GM21717 (cell line): ENCODE measurements around the gene ACY1.

Experiments
- ATAC-seq: cut with Tn5 transposase; IDR thresholded peaks from one replicate; pipeline ENCODE4 v1.9.1; 2021; ENCODE audit warnings: mild to moderate bottlenecking, moderate library complexity; ENCODE audit not compliant: unreplicated experiment

Gene ACY1

GRCh38 chr3:51945926-51946705, 37.2 kb upstream of the ACY1 start:
- ATAC-seq = no peak

- no peak for ATAC-seq
Measured at GRCh38 chr3:51946796-51947195, 36.5 kb upstream of the ACY1 start.

GRCh38 chr3:51947215-51947900, 36.0 kb upstream of the ACY1 start:
- ATAC-seq = no peak

GRCh38 chr3:51948016-51948580, 35.2 kb upstream of the ACY1 start:
- no peak for ATAC-seq

GRCh38 chr3:51949121-51949520, 34.2 kb upstream of the ACY1 start:
- ATAC-seq = no peak

- ATAC-seq = no peak
Measured at GRCh38 chr3:51950899-51951298, 32.4 kb upstream of the ACY1 start.

GRCh38 chr3:51953445-51953844, 29.9 kb upstream of the ACY1 start:
- ATAC-seq = no peak

- ATAC-seq = no peak
Measured at GRCh38 chr3:51954105-51954504, 29.2 kb upstream of the ACY1 start.

GRCh38 chr3:51954713-51955112, 28.6 kb upstream of the ACY1 start:
- no peak for ATAC-seq

- no peak for ATAC-seq
Measured at GRCh38 chr3:51955175-51955892, 28.0 kb upstream of the ACY1 start, which contains the start of gene GPR62. GPR62 (plus strand) TSS chr3:51955381; CDS start chr3:51955653, 272 bp downstream.

GRCh38 chr3:51955893-51956770, 27.2 kb upstream of the ACY1 start:
- no peak for ATAC-seq

GRCh38 chr3:51957520-51958205, 25.7 kb upstream of the ACY1 start:
- ATAC-seq = no peak

- ATAC-seq = no peak
Measured at GRCh38 chr3:51958603-51959521, 24.5 kb upstream of the ACY1 start.

- ATAC-seq = no peak
Measured at GRCh38 chr3:51959651-51960050, 23.7 kb upstream of the ACY1 start.

GRCh38 chr3:51960386-51960785, 22.9 kb upstream of the ACY1 start:
- no peak for ATAC-seq

GRCh38 chr3:51961011-51961410, 22.3 kb upstream of the ACY1 start:
- no peak for ATAC-seq

GRCh38 chr3:51961602-51962569, 21.4 kb upstream of the ACY1 start:
- no peak for ATAC-seq
